H7 (cell line): Measurements from ENCODE around the gene PICALM. TPM values are rescaled to one million over a fixed set of nuclear protein-coding genes. Genes with fewer than 3 reads are reported as not detected.
"Not testable (repeated sequence)": the region's sequence is repeated elsewhere in the genome, so short reads cannot be mapped to it uniquely, and the experiment has no call there.

ENCODE experiments used
- DNase-seq: peaks from one replicate; pipeline ENCODE4 v3.0.0; 2012
- H3K27me3 ChIP-seq: 2 replicates; pipeline ENCODE4 v1.6.0; 2011; ENCODE audit warnings: mild to moderate bottlenecking, low read length; ENCODE audit not compliant: control insufficient read depth, insufficient read depth
- H3K36me3 ChIP-seq: replicated peaks from 2 replicates; pipeline ENCODE4 v1.5.1; 2011; ENCODE audit warnings: low read length; ENCODE audit not compliant: control insufficient read depth, insufficient read depth
- H3K4me3 ChIP-seq: 2 replicates; pipeline ENCODE4 v1.5.1; 2011; ENCODE audit warnings: low read depth, mild to moderate bottlenecking, control low read depth, low read length, moderate library complexity; ENCODE audit not compliant: insufficient read depth
- total RNA-seq: library from RNA; depleted of rRNA; stranded (reverse); fragments of >200 nt; shearing (Covaris generic); gene quantifications from 2 replicates; pipeline ENCODE4 v1.2.3, GENCODE V29; 2014

PICALM gene
- total RNA-seq, 1 experiment from 2014 or later = 59.5 TPM

DNA sequence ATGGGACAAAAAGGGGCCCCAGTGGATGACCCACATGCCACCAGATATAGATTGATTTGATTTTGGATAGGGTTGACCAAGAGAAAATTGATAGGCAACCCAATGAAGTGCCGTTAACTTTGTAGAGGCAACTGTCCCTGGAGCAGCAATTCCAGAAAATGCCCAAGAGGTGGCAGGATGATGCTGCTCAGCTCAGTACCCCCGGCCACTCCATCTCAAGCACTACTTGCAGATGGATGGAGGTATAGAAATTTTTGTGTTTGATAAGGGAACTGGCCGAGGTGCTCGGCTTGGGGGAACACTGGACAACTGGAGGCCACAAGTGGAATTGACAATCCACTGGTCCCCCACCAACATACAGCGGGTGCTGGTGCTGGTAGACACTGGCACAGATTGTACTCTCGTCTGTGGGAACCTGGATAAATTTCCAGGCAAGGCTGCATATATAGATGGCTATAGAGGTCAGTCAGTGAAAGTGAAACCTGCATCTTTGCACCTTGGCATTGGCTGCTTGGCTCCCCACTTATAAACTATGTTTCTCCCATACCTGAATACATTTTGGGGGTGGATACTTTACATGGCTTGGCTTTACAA is 127.4 kb downstream of the PICALM start:
- DNase-seq = peak; percentile 65
- Histone ChIP-seq H3K36me3 (no peaks in the 10 kb centered on the region), H3K4me3 (no peak overlapping the region), H3K27me3 (no peaks in the 10 kb centered on the region)

DNA sequence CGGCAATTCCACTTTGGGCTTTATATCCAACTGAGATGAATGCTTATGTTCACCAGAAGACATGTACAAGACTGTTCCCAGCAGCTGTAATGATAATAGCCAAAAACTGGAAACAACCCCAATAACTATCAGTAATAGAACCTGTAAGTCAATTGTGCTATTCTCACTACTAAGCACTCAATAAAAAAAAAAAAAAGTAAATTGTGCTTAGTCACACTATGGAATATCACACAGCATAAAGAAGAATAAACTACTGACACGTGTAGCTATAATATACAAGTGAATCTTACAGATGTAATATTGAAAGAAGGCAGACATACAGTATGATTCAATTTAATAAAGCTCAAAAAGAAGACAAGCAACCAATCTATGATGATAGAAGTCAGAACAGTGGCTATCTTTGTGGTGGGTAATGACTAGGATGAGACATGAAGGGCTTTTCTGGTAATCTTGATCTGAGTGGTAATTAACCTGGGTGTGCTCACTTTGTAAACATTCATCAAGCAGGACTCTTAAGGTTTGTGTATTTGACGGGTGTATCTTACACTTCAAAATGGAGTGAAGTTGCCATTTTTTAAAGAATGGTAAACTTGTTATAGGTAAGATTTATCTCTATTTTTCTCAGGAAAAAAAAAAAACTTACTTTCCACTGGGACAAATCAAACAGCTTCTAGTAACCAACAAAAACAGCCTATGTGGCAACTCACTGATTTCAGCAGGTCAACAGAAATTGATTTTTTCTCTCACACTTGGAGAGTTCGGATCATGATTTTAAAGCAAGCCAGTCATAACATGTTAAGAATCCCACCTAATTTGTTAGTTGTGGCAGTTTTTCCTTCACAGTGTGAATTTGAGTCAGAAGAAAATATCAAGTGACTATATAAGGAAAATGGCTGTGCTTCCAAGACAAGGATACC is 129.5 kb downstream of the PICALM start:
- no peak for DNase-seq
- Histone ChIP-seq H3K27me3 (no peaks in the 10 kb centered on the region; the same call in 1 of the 2 replicates), H3K36me3 (no peaks in the 10 kb centered on the region), H3K4me3 (no peak overlapping the region)

DNA sequence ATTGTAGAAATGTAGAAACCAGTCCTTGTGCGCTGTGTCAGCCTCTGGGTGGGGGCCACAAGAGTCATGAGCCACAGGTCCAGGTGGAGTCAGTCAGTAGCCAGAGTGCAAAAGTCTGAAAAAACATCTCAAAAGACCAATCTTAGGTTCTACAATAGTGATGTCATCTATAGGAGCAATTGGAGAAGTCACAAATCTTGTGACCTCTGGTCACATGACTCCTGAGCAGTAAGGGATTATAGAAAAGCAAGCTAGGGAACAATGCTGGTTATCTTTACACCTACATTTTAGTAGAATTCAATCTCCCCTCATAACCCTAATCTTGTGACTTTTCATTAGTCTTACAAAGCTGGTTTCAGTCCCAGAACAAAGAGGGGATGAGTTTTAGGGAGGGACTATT is 131.0 kb downstream of the PICALM start:
- H3K27me3 ChIP-seq = no peaks in the 10 kb centered on the region; the same call in 1 of the 2 replicates
- H3K36me3 ChIP-seq = no peaks in the 10 kb centered on the region
- DNase-seq = no peak
- H3K4me3 ChIP-seq = no peak overlapping the region

DNA sequence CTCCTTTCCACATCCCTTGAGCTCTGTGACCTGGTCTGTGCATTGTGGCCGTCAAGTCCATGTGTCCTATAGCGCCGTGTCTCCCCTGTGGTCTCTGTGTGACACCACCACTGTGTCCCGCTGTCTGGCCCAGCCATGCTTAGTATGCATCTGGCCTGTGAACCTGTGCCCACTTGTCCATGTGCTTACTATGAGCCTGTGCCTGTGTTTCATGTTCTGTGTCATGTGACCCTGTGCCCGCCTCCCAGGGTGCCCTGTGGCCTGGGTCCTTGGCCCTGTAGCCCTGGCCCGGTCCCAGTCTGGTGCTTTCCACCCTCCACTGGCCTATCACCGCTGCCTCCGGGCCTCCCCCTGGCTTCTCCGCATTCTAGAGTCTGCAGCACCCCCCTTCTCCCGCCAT is 133.1 kb downstream of the PICALM start:
- no peak overlapping the region for H3K4me3 ChIP-seq
- no peak for DNase-seq
- H3K27me3 ChIP-seq = peaks cover 4% of the 10 kb centered on the region
- no peaks in the 10 kb centered on the region for H3K36me3 ChIP-seq

DNA sequence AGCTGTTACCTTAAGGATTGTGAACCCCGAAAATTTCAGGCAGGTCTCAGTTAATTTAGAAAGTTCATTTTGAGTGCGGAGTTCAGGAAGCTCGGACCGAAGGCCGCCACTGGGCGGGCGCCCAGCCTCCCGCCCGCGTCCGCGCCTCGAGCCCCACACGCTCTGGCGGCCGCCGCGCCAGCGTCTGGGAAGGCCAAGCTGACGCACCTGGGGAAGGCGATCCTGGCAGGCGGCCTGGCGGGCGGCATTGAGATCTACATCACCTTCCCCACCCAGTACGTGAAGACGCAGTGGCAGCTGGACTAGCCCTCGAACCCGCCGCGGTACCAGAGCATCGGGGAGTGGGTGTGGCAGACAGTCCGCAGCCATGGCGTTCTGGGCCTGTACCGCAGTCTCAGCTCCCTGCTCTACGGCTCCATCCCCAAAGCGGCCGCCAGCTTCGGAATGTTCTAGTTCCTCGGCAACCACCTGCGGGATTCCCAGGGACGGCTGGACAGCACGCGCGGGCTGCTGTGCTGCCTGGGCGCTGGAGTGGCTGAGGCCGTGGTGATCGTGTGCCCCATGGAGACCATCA is 134.2 kb downstream of the PICALM start:
- H3K4me3 ChIP-seq = no peak overlapping the region; the same call in 1 of the 2 replicates
- H3K27me3 ChIP-seq = peaks cover 4% of the 10 kb centered on the region
- H3K36me3 ChIP-seq = no peaks in the 10 kb centered on the region
- peak; percentile 39 for DNase-seq

DNA sequence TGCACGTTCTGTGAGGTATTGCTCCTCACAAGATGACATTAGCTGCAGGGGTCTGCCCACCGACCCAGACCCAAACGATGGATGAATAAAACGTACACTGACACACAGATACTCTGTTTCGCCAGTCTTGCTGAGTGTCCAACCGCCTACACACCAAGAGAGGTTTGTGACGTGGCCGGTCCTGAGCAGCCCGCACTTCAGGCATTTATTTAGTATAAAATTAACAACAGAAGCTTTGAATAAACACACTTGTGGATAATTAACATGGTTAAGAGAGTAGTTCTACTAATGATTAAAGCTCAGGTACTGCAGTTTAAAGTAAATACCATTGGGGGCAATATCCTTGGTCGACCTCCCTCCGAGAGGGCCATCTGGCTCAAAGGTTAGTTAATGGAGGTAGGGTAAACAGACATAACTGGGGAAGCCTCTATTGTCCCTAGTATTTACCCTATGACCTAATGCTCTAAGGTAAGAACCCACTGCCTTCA is 138.0 kb downstream of the PICALM start:
- no peaks in the 10 kb centered on the region for H3K36me3 ChIP-seq
- H3K4me3 ChIP-seq = no peak overlapping the region
- no peak for DNase-seq
- H3K27me3 ChIP-seq = peaks cover 4% of the 10 kb centered on the region

DNA sequence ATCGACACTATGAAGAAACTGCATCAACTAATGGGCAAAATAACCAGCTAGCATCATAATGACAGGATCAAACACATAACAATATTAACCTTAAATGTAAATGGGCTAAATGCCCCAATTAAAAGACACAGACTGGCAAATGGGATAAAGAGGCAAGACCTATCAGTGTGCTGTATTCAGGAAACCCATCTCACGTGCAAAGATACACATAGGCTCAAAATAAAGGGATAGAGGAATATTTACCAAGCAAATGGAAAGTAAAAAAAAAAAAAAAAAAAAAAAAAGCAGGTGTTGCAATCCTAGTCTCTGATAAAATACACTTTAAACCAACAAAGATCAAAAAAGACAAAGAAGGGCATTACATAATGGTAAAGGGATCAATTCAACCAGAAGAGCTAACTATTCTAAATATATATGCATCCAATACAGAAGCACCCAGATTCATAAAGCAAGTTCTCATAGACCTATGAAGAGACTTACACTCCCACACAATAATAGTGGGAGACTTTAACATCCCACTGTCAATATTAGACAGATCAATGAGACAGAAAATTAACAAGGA is 142.2 kb downstream of the PICALM start:
- not testable (repeated sequence) for H3K36me3 ChIP-seq, H3K27me3 ChIP-seq, DNase-seq, H3K4me3 ChIP-seq

DNA sequence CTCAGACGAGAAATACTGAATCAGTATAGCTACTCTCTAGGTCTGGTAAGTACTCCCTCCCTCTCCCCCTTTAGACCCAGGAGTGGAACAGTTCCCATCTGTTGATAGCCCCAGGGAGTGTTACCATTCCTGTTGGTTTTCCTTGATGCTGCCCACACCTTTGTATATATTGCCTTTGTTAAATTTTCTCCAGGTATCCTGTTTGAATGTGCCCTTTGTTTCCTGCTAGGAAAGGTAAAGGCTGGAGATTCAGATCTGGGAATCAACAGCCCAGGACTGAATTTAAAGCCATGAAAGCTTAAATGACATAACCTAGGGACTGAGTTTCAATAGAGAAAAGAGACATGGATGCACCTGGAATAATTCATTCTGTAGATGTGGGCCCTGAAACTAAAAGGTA is 145.4 kb downstream of the PICALM start:
- DNase-seq = no peak
- Histone ChIP-seq H3K4me3 (no peak overlapping the region), H3K27me3 (no peaks in the 10 kb centered on the region), H3K36me3 (no peaks in the 10 kb centered on the region)

DNA sequence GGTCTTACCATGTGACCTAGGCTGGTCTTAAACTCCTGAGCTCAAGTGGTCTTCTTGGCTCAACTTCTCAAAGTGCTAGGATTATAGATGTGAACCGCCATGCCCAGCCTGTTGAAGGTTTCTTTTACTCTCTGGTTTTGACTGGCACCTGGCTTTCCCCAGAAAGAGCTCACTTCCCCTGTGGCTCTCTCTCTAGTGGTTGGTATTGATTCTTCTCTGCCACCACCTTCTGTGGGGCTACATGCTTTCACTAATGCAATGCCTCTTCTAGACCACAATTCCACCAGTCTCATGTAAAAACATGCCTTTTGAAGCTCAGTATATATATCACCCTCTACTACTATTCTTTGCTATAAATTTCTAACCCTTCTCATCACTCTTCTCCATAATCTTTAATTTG is 146.5 kb downstream of the PICALM start:
- H3K36me3 ChIP-seq = no peaks in the 10 kb centered on the region
- no peak for DNase-seq
- no peaks in the 10 kb centered on the region for H3K27me3 ChIP-seq
- no peak overlapping the region for H3K4me3 ChIP-seq

DNA sequence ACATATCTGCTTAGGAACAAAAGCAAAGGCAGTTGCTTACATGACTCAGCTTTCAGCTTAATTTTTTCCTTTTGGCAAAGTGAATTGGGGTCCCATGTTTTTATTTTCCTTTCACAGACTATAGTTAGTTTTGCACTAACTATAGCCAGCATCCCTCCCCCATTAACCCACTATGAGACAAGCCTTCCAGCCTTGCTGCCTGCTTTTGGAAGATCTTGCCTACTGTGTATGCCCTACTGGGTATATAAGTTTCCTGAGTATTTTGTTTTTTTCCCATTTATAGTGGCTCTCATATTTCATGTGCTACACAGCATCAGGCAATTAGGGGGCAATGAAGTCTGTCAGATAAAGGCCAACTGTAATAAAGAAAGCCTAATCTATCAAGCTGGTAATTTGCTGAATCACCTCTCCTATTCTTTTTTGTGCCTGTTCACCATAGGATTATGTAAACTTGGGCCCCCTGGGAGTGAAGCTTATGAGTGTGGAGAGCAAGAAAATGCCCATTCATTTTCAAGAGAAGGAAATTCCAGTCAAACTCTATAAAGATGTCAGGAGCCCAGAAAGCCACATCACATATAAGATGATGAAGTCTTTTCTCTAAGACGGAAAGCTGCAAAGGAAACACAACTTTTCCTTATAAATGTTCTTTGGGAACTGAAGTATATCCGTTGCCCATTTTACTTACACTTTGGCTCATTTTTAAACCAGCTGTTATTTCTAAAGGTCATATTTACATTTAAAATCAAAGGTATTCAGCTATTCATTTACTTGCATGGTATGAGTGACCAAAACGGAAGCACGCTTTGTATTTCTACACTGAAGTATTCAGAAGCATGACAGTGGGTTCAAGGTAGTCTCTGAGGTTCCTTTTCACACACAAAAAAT is 149.7 kb downstream of the PICALM start:
- Histone ChIP-seq H3K36me3 (no peaks in the 10 kb centered on the region), H3K4me3 (no peak overlapping the region), H3K27me3 (no peaks in the 10 kb centered on the region)
- peak; percentile 15 for DNase-seq

DNA sequence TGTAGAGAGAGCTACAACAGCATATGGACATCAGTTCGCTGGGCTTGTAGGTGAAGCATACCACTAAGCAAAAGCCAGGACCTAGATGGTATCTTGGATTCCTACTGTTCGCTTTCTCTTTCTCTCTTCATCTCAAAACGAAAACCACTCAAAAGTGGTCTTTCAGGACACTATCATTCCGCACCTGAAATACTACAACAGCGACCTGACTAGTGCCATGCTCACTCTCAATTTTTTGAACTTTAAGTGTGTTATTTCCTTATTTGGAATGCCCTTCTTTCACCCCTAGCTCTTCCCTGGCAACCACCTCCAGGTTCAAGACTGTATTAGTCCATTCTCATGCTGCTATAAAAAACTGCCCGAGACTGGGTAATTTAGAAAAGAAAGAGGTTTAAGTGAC is 154.5 kb downstream of the PICALM start:
- DNase-seq = no peak
- Histone ChIP-seq H3K36me3 (no peaks in the 10 kb centered on the region), H3K27me3 (no peaks in the 10 kb centered on the region), H3K4me3 (no peak overlapping the region)

DNA sequence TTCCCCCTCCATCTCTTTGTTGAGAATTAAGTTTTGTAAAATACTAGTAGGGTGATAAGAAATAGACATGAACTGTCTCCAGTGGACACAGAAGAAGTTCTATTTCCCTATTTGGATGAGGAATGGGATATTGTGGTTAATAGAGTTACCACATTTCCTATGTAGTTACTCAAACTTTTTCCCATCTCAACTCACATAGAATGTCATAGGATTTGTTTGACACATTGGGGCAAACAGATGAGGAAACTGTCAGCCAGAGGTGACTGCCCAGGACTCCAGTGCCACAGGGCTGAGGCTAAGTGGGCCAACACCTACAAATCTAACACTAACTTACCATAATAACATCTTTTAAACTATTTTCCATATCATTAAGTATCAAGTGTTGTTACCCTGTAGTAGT is 155.4 kb downstream of the PICALM start:
- H3K27me3 ChIP-seq = no peaks in the 10 kb centered on the region
- no peak for DNase-seq
- H3K36me3 ChIP-seq = no peaks in the 10 kb centered on the region
- H3K4me3 ChIP-seq = no peak overlapping the region

DNA sequence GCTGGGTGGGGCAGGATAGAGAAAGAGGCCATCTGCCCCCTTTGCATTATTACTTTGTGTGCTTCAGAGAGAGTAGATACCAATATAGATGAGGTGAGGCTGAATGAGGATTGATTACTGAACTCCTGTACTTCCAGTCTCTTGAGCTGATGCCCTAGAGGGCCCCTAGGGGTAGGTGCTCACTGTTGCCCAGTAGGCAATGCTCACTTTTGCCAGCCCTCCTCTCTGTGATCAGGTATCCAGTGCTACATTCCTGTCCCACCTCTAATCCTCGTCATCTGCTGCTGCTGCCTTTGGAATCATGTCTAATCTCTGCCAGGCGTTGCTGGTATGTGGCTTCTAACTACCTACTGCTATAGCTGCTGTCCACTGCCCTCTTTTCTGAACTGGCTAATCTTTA is 156.5 kb downstream of the PICALM start:
- H3K27me3 ChIP-seq = no peaks in the 10 kb centered on the region
- no peak overlapping the region for H3K4me3 ChIP-seq
- H3K36me3 ChIP-seq = no peaks in the 10 kb centered on the region
- DNase-seq = peak; percentile 16
